Gastroesophageal sphincter (tissue), 4 donors: ENCODE results near the gene ZNF497. TPM values are rescaled to one million over a fixed set of nuclear protein-coding genes. Genes with fewer than 3 reads are reported as not detected.
"Not testable (repeated sequence)": the region's sequence is repeated elsewhere in the genome, so short reads cannot be mapped to it uniquely, and the experiment has no call there.

Source experiments
- ATAC-seq: fragments of 150-250 bp; one replicate; pipeline ENCODE4 v1.9.1; 2016; ENCODE audit warnings: mild to moderate bottlenecking, moderate library complexity
- H3K27ac ChIP-seq, 4 donors: fragments of 200-600 bp; sonication (generic) in 3 of 4; 1 replicate in 3 of 4; 2 replicates in 1 of 4; pipeline ENCODE4 v1.5.1; 2016 to 2019
- H3K27me3 ChIP-seq: fragments of 200-600 bp; sonication (generic); one replicate; pipeline ENCODE4 v1.5.1; 2019
- H3K36me3 ChIP-seq, 2 donors: fragments of 200-600 bp; sonication (generic); one replicate each; pipeline ENCODE4 v1.5.1; 2019; ENCODE audit warnings: control low read depth in 1 of 2
- H3K4me1 ChIP-seq, 3 donors: fragments of 200-600 bp; sonication (generic); 1 replicate in 2 of 3; 2 replicates in 1 of 3; pipeline ENCODE4 v1.5.1; 2016 to 2019; ENCODE audit warnings: control low read depth in 2 of 3
- H3K4me3 ChIP-seq, 2 donors: fragments of 200-600 bp; sonication (generic); one replicate each; pipeline ENCODE4 v1.5.1; 2019; ENCODE audit warnings: mild to moderate bottlenecking in 1 of 2, moderate library complexity in 1 of 2
- H3K9me3 ChIP-seq, 3 donors: fragments of 200-600 bp; sonication (generic); one replicate each; pipeline ENCODE4 v1.5.1; 2017 to 2019; ENCODE audit warnings: control low read depth in 2 of 3
- EP300 ChIP-seq: sonication (generic); formaldehyde crosslinking; IDR thresholded peaks from one replicate; pipeline ENCODE4 v1.6.1; 2017; ENCODE audit warnings: antibody characterized with exemption, mild to moderate bottlenecking
- POLR2A ChIP-seq, 2 donors: fragments of 450-650 bp; IDR thresholded peaks; one replicate each; pipeline ENCODE4 v1.6.1; 2017; ENCODE audit warnings: antibody characterized with exemption in 2 of 2, mild to moderate bottlenecking in 2 of 2, moderate library complexity in 1 of 2
- POLR2AphosphoS5 ChIP-seq: sonication (generic); formaldehyde crosslinking; IDR thresholded peaks from one replicate; pipeline ENCODE4 v1.6.1; 2017; ENCODE audit warnings: antibody characterized with exemption
- WGBS, 2 donors: methylation state at CpG; one replicate each; pipeline ENCODE4 v1.1.5; 2018; ENCODE audit warnings: low coverage in 1 of 2; 5-methylcytosine and 5-hydroxymethylcytosine counted together
- total RNA-seq, 4 donors: library from RNA; depleted of rRNA; stranded (reverse); fragments of >200 nt; gene quantifications; one replicate each; pipeline ENCODE4 v1.1.0, GENCODE V29; 2016
- TF ChIP-seq, protein P1 (sequence below), 4 experiments: fragments of 200-600 bp in 2 of 4; fragments of 450-650 bp in 2 of 4; sonication (generic) in 1 of 4; IDR thresholded peaks; one replicate each; pipeline ENCODE4 v1.5.1; 2017 to 2019; ENCODE audit warnings: antibody characterized with exemption in 4 of 4, mild to moderate bottlenecking in 2 of 4, moderate library complexity in 2 of 4

The ZNF497 gene
- total RNA-seq, 4 donors from 2014 or later: 0.77 to 2.2 (median 1.6) TPM

DNA sequence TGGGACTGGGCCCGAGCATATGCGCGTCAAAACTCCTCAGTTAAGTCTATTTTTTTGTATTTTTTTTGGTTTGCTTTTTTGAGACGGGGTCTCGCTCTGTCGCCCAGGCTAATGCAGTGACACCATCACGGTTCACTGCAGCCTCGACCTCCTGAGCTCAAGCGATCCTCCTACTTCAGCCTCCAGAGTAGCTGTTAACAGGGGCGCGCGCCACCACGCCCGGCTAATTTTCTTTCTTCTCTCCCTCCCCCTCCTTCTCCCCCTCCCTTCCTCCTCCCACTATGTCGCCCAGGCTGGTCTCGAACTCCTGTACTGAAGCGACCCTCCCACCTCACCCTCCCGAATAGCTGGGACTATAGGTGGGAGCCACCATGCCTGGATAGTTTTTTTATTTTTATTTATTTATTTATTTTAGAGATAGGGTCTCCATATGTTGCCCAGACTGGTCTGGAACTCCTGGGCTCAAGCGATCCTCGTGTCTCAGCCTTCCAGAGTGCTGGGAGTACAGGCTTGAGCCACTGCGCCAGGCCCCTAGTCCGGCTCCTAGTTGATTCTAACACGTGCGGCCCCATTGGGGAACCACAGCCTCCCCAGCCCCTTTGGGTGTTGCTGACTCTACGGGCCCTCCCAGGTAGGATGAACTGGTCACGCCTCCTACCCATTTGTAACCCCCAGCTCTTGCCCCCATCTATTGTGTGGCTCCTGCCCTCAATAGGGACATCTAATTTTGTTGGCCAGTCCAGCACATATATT lies 19.1 kb upstream of the ZNF497 start:
- 17 to 30% methylated on average over 6 to 14 of the region's 26 CpGs for WGBS, 2 donors
- H3K27me3 ChIP-seq: no peaks in the 10 kb centered on the region
- no peaks in the 10 kb centered on the region for H3K36me3 ChIP-seq
- peak overlapping the region; percentile 49 to 87 for H3K4me3 ChIP-seq
- ATAC-seq: no peak
- TF ChIP-seq, protein P1, sequence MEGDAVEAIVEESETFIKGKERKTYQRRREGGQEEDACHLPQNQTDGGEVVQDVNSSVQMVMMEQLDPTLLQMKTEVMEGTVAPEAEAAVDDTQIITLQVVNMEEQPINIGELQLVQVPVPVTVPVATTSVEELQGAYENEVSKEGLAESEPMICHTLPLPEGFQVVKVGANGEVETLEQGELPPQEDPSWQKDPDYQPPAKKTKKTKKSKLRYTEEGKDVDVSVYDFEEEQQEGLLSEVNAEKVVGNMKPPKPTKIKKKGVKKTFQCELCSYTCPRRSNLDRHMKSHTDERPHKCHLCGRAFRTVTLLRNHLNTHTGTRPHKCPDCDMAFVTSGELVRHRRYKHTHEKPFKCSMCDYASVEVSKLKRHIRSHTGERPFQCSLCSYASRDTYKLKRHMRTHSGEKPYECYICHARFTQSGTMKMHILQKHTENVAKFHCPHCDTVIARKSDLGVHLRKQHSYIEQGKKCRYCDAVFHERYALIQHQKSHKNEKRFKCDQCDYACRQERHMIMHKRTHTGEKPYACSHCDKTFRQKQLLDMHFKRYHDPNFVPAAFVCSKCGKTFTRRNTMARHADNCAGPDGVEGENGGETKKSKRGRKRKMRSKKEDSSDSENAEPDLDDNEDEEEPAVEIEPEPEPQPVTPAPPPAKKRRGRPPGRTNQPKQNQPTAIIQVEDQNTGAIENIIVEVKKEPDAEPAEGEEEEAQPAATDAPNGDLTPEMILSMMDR (IDR thresholded peaks at IDR 0.05): no peak
- TF ChIP-seq POLR2A (IDR thresholded peaks at IDR 0.05): no peak
- TF ChIP-seq EP300: no peak
- TF ChIP-seq POLR2AphosphoS5: no peak
- H3K27ac ChIP-seq: peak overlapping the region; percentile 36 to 96 (median 94)
- H3K9me3 ChIP-seq: no peaks in the 10 kb centered on the region
- peaks cover 0 to 50% (median 28%) of the 10 kb centered on the region in 3 donors for H3K4me1 ChIP-seq

DNA sequence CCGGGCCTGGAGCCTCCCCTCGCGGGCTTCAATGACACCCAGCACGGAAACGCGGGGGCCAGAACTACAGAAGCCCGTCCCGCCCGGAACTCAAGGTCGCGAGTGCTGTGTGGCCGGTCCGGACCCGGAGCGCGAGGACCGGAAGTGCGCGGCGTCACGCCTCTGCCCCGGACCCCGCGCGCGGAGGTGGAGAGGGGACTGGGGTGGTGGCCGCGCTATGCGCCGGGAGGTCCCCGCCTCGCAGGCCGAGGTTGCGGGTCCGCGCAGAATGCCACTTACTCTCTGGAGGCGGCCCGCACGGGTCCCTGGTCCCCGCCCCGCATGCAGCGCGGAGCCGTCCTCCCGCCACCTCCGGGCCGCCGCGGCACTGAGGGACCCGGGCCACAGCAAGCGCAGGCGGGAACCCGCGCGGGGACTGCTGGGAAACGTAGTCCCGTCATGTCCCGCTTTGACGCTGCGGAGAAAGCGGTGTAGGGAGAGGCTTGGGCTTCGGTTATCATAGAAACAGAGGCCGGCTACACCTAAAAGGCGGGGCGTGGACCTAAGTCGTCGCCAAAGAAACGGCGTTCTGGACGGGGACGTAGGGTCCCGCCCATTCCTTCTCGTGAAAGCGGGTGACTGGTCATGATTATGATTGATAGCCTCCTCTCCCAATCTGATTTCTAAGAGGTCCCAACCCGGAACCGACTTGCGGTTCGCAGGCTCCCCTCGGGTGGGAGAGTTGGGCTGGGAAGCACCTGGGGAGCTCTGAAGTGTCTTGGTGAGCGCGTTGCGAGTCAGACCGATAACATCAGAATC lies 18.3 kb upstream of the ZNF497 start, which contains the start of gene ZNF837:
Gene ZNF837 (minus strand): TSS at position 369 of the 798 bp plus-strand sequence. CDS start 11,698 bp downstream, outside the sequence.
- Histone ChIP-seq H3K36me3 (no peaks in the 10 kb centered on the region), H3K9me3 (no peaks in the 10 kb centered on the region), H3K27ac (peak within 1 kb of the TSS; percentile 43 to 96 (median 94)), H3K27me3 (no peaks in the 10 kb centered on the region), H3K4me3 (peak within 1 kb of the TSS; percentile 49 to 87), H3K4me1 (peaks cover 0 to 44% (median 23%) of the 10 kb centered on the region in 3 donors)
- ATAC-seq: peak; percentile 97
- 0% methylated on average over 6 to 17 of the region's 83 CpGs for WGBS, 2 donors
- peak; percentile 90 to 92 for TF ChIP-seq POLR2A (IDR thresholded peaks at IDR 0.05)
- peak; percentile 75 for TF ChIP-seq POLR2AphosphoS5
- TF ChIP-seq, protein P1 (IDR thresholded peaks at IDR 0.05): peak in 3 of 4 experiments; percentile 23 to 44 (median 27)
- TF ChIP-seq EP300: no peak

DNA sequence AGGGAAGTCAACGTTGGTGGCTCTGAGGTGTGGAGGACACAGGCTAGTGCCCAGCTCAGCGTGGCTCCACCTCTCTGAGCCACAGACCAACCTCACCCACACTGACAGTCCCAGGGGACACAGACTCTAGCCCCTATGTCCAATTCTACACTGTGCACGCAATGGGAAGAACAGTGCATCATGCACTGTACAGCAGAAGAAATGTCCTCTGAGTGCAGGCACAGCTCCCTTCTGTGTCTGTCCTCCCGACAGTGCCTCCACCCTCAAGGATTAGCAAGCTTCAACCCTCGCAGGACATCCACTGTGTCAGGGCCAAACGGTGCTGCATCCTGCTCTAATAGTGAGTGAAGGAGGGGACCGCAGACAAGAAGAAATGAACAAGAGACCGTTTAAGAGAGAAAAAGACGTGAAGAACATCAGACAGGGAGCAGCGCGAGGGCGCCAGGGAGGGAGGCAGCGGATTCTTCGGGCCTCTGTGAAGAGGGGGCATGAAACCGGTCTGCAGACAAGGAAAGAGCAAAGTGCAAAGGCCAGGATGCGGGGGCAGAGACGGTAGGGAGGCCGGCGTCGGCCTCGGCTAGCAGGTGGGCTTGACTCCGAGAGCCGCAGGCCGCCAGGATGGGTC lies 17.6 kb upstream of the ZNF497 start:
- ATAC-seq: no peak
- peaks cover 0 to 37% (median 18%) of the 10 kb centered on the region in 3 donors for H3K4me1 ChIP-seq
- H3K27me3 ChIP-seq: no peaks in the 10 kb centered on the region
- TF ChIP-seq POLR2A (IDR thresholded peaks at IDR 0.05): no peak
- no peak for TF ChIP-seq POLR2AphosphoS5
- no peak for TF ChIP-seq EP300
- TF ChIP-seq, protein P1 (IDR thresholded peaks at IDR 0.05): no peak
- H3K27ac ChIP-seq: peak overlapping the region; percentile 43 to 96 (median 94)
- H3K36me3 ChIP-seq: no peaks in the 10 kb centered on the region
- peak overlapping the region; percentile 49 to 87 for H3K4me3 ChIP-seq
- 4 to 10% methylated on average over 9 to 12 of the region's 24 CpGs for WGBS, 2 donors
- no peaks in the 10 kb centered on the region for H3K9me3 ChIP-seq

DNA sequence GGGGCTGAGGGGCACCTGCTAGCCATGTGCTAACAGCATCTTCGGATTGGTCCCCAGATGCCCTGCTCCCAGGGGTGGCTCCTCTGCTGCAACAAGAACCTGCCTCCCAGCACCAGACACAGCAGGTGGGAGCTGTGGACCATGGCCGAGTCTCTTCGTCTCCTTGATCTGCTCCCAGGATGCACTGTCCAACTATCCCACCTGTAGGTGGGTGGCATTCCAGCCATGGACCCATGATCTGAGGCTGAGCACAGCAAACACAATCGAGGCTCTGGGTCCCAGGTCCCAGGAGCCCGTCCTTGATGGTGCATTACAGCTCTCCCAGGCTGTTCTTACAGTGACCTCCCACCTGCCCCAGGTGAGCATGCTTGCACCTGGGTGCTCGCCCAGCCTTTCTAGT lies 16.7 kb upstream of the ZNF497 start:
- Histone ChIP-seq H3K36me3 (no peaks in the 10 kb centered on the region), H3K27me3 (no peaks in the 10 kb centered on the region), H3K4me1 (peaks cover 0 to 32% (median 18%) of the 10 kb centered on the region in 3 donors), H3K27ac (no peak overlapping the region), H3K4me3 (no peak overlapping the region), H3K9me3 (no peaks in the 10 kb centered on the region)
- WGBS, 2 donors: no CpG with 5 or more reads among the region's 6 CpGs
- no peak for ATAC-seq
- no peak for TF ChIP-seq POLR2AphosphoS5
- TF ChIP-seq, protein P1 (IDR thresholded peaks at IDR 0.05): no peak
- no peak for TF ChIP-seq POLR2A (IDR thresholded peaks at IDR 0.05)
- no peak for TF ChIP-seq EP300

DNA sequence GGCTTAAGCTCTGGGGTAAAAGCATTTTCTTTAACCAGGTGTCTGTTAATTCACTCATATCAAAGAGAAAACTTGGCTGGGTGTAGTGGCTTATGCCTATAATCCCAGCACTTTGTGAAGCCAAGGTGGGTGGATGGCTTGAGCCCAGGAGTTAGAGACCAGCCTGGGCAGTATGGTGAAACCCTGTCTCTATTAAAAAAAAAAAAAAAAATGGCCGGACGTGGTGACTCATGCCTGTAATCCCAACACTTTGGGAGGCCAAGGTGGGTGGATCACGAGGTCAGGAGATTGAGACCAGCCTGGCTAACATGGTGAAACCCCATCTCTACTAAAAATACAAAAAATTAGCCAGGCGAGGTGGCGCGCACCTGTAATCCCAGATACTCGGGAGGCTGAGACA lies 14.2 kb upstream of the ZNF497 start:
- H3K27me3 ChIP-seq, H3K4me3 ChIP-seq, ATAC-seq, H3K9me3 ChIP-seq, H3K27ac ChIP-seq, H3K36me3 ChIP-seq: not testable (repeated sequence)
- whole genome bisulfite sequencing, 2 donors: 50% methylated on average over 4 of the region's 7 CpGs; no CpG with 5 or more reads in 1 of the 2 donors
- H3K4me1 ChIP-seq: peaks cover 0 to 22% (median 15%) of the 10 kb centered on the region in 3 donors
